Peyer's patch (tissue), 4 donors: ENCODE data around the gene ACO2. TPM values are rescaled to one million over a fixed set of nuclear protein-coding genes. Genes with fewer than 3 reads are reported as not detected.

Experiments used
- DNase-seq, 3 donors: peaks; one replicate each; pipeline ENCODE4 v3.0.0-alpha.2; 2017 to 2019
- H3K27ac ChIP-seq, 4 donors: fragments of 200-600 bp; sonication (generic); one replicate each; pipeline ENCODE4 v1.5.1; 2016 to 2019
- H3K27me3 ChIP-seq, 2 donors: fragments of 200-600 bp; sonication (generic); one replicate each; pipeline ENCODE4 v1.5.1; 2019
- H3K36me3 ChIP-seq, 3 donors: fragments of 200-600 bp; sonication (generic); one replicate each; pipeline ENCODE4 v1.5.1; 2016 to 2019
- H3K4me1 ChIP-seq, 4 donors: fragments of 200-600 bp; sonication (generic); one replicate each; pipeline ENCODE4 v1.5.1; 2016 to 2019
- H3K4me3 ChIP-seq, 4 donors: fragments of 200-600 bp; sonication (generic); 1 replicate in 3 of 4; 2 replicates in 1 of 4; pipeline ENCODE4 v1.5.1; 2016 to 2019; ENCODE audit warnings: mild to moderate bottlenecking in 1 of 4
- H3K9me3 ChIP-seq, 4 donors: fragments of 200-600 bp; sonication (generic); one replicate each; pipeline ENCODE4 v1.5.1; 2016 to 2019; ENCODE audit warnings: mild to moderate bottlenecking in 1 of 4
- CTCF ChIP-seq, 6 experiments: fragments of 450-650 bp in 4 of 6; fragments of 200-600 bp in 2 of 6; sonication (generic) in 1 of 6; IDR thresholded peaks; one replicate each; pipeline ENCODE4 v1.5.1; 2017 to 2019; ENCODE audit warnings: antibody characterized with exemption in 6 of 6, mild to moderate bottlenecking in 3 of 6, moderate library complexity in 1 of 6
- POLR2A ChIP-seq, 2 donors: fragments of 450-650 bp; IDR thresholded peaks; one replicate each; pipeline ENCODE4 v1.5.1; 2017; ENCODE audit warnings: antibody characterized with exemption in 2 of 2, mild to moderate bottlenecking in 2 of 2, moderate library complexity in 2 of 2
- total RNA-seq, 4 donors: library from RNA; depleted of rRNA; stranded (reverse); fragments of >200 nt; gene quantifications; one replicate each; pipeline ENCODE4 v1.1.0, GENCODE V29; 2016

Gene ACO2
- total RNA-seq, 4 donors from 2014 or later: 115 to 394 (median 356) TPM

DNA sequence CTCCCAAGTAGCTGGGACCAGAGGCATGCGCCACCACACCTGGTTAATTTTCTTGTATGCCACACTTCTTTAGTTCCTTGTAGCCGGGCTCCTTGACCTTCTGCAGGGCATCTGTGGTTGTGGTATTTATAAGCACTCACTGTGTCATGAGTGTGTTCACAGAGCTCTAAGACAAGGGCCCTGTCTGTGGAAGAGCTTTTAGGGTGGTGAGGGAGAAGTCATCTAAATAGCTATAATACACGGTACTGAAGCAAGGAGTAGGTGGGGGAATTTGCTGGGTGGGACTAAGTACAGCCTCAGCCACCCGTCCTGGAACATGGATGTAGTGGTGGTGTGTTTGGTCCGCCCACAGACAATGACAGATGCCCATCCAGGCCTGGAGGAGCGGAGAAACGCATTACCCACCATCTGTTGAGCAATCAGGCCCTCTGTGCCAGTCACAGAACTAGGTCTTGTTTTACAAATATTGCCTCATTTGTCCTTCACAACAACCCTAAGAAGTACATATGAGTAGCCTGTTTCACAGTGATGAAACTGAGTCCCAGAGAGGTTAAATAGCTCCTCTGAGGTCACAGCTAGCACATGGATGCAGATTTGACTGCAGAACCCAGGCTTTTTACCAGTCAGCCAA is 10.1 kb downstream of the ACO2 start:
- H3K9me3 ChIP-seq: no peaks in the 10 kb centered on the region
- H3K36me3 ChIP-seq: peaks cover 0 to 4% (median 0%) of the 10 kb centered on the region in 3 donors
- DNase-seq: no peak
- H3K4me1 ChIP-seq: peaks cover 0 to 64% (median 9%) of the 10 kb centered on the region in 4 donors
- no peak for TF ChIP-seq POLR2A (IDR thresholded peaks at IDR 0.05)
- TF ChIP-seq CTCF (IDR thresholded peaks at IDR 0.05): no peak
- H3K27me3 ChIP-seq: no peaks in the 10 kb centered on the region
- H3K4me3 ChIP-seq: no peak overlapping the region
- H3K27ac ChIP-seq: peak overlapping the region; percentile 17 to 69 (median 39)

DNA sequence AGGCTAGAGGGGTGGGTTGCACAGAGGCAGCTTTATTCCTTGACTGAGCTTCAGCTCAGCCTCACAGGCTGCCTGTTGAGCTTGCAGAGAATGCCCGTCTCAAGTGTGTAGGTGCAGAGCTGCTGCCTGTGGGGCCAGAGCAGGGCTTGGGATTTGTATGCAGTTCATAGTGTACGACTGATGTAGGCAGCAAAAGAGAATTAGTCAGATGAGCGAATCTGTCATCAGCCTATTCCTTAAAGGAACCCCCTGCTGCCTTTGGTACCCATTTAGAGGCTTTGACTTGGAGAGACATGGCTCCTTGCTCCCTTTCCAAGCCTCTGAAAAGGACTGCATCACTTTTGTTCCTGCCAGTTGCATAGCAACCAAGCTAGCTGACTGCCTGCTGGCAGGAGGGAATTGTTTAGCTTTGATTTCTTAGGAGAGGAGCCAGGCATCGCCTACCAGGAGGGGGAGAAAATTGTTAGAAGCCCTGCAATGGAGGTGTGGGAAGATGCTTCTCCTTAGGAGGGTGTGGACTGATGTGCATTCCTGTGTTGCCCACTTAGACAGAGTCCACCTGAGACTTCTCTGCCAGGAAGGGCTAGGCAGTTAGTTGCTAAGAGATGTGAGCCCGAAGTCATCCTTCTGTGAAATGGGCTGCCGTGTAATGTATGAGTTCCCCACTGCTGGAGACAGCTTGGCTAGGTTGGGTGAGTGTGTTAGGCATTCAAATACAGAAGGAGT is 10.9 kb downstream of the ACO2 start:
- H3K9me3 ChIP-seq: no peaks in the 10 kb centered on the region
- no peak for DNase-seq
- no peaks in the 10 kb centered on the region for H3K27me3 ChIP-seq
- TF ChIP-seq CTCF (IDR thresholded peaks at IDR 0.05): no peak
- TF ChIP-seq POLR2A (IDR thresholded peaks at IDR 0.05): no peak
- H3K27ac ChIP-seq: peak overlapping the region; percentile 17 to 69 (median 39)
- H3K4me1 ChIP-seq: peaks cover 0 to 62% (median 9%) of the 10 kb centered on the region in 4 donors
- peaks cover 0 to 4% (median 0%) of the 10 kb centered on the region in 3 donors for H3K36me3 ChIP-seq
- H3K4me3 ChIP-seq: no peak overlapping the region

- H3K4me1 ChIP-seq: peaks cover 0 to 65% (median 9%) of the 10 kb centered on the region in 4 donors
- H3K27me3 ChIP-seq: no peaks in the 10 kb centered on the region
- H3K27ac ChIP-seq: peak overlapping the region; percentile 1 to 69 (median 39)
- no peak for DNase-seq
- H3K4me3 ChIP-seq: no peak overlapping the region
- TF ChIP-seq POLR2A (IDR thresholded peaks at IDR 0.05) (no peak), CTCF (IDR thresholded peaks at IDR 0.05) (no peak)
- H3K36me3 ChIP-seq: peaks cover 0 to 4% (median 0%) of the 10 kb centered on the region in 3 donors
- no peaks in the 10 kb centered on the region for H3K9me3 ChIP-seq
These were observed 11.4 kb downstream of the ACO2 start for GRCh38 chr22:41480397-41480735.

DNA sequence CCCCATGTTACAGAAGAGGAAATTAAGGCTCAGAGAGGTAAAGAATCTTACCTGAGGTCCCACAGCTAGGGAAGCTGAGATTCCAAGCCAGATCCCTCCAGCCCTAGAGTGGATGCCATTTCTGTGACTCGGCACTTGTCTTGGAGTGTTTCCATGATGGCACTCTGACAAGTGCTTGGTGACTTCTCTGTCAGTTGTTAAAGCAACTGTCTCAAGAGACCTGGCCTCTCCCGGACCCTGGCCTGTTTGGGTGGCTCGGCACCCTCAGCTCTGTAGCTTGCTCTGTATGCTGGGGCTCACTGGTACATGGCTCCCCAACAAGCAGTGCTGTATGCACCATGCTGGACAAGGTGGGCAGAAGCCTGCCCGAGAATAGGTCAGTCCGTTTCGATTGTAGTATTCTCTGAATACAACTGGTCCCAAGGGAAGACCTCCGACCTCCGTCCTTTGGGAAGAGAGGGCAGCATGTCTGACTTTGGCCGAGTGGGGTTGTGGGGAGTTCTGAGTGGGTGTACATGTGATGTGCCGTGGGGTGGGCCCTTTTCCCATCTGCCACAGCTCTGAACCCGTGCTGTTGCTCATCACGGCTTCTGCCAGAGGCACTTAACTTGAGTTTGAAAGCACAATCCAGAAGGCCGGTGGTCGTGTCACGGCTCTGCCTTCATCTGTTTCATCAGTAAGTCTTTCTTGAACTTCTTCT is 12.4 kb downstream of the ACO2 start:
- peak in 1 of 3 donors; percentile 39 for DNase-seq
- Histone ChIP-seq H3K36me3 (peaks cover 0 to 4% (median 0%) of the 10 kb centered on the region in 3 donors), H3K27me3 (no peaks in the 10 kb centered on the region), H3K4me1 (peaks cover 0 to 73% (median 9%) of the 10 kb centered on the region in 4 donors), H3K27ac (peak overlapping the region in 3 of 4 donors; percentile 1 to 69 (median 36)), H3K9me3 (no peaks in the 10 kb centered on the region), H3K4me3 (no peak overlapping the region)
- no peak for TF ChIP-seq CTCF (IDR thresholded peaks at IDR 0.05)
- no peak for TF ChIP-seq POLR2A (IDR thresholded peaks at IDR 0.05)

GRCh38 chr22:41481925-41482318 is 13.0 kb downstream of the ACO2 start:
- DNase-seq: peak in 1 of 3 donors; percentile 24
- Histone ChIP-seq H3K27ac (peak overlapping the region in 3 of 4 donors; percentile 36 to 69 (median 41)), H3K27me3 (no peaks in the 10 kb centered on the region), H3K4me1 (peaks cover 0 to 79% (median 10%) of the 10 kb centered on the region in 4 donors), H3K9me3 (no peaks in the 10 kb centered on the region), H3K4me3 (no peak overlapping the region), H3K36me3 (peaks cover 0 to 4% (median 0%) of the 10 kb centered on the region in 3 donors)
- TF ChIP-seq CTCF (IDR thresholded peaks at IDR 0.05) (no peak), POLR2A (IDR thresholded peaks at IDR 0.05) (no peak)
